Medulla oblongata (tissue), 1 donor: Measurements from ENCODE around the gene SENP6.

ENCODE experiments used
- DNase-seq: peaks from one replicate; pipeline ENCODE4 v3.0.0-alpha.2; 2015; ENCODE audit errors: extremely low spot score

The SENP6 gene

GRCh38 chr6:75748743-75749538 lies 147.3 kb downstream of the SENP6 start, which contains the start of gene MYO6:
TSS of gene MYO6 (plus strand) at chr6:75749239. CDS start at chr6:75817548, 68,309 bp downstream.
- peak; percentile 83 for DNase-seq

GRCh38 chr6:75751443-75751842 lies 149.8 kb downstream of the SENP6 start:
- no peak for DNase-seq

- no peak for DNase-seq
These were observed 150.7 kb downstream of the SENP6 start for GRCh38 chr6:75752365-75752764.

- no peak for DNase-seq
These were observed 154.0 kb downstream of the SENP6 start for GRCh38 chr6:75755704-75756103.

- DNase-seq, result no peak
These were observed 155.6 kb downstream of the SENP6 start for GRCh38 chr6:75757295-75757694.

- DNase-seq, result no peak
These were observed 156.4 kb downstream of the SENP6 start for GRCh38 chr6:75758061-75758460.

- DNase-seq, result no peak
These were observed 157.5 kb downstream of the SENP6 start for GRCh38 chr6:75759207-75759606.

- DNase-seq, result no peak
These were observed 158.6 kb downstream of the SENP6 start for GRCh38 chr6:75760320-75760719.

GRCh38 chr6:75761489-75761888 lies 159.8 kb downstream of the SENP6 start:
- DNase-seq, result no peak

GRCh38 chr6:75762063-75762462 lies 160.4 kb downstream of the SENP6 start:
- DNase-seq, result no peak

GRCh38 chr6:75766387-75766786 lies 164.7 kb downstream of the SENP6 start:
- no peak for DNase-seq
